Measurements from ENCODE around the gene TAF6.

DNA sequence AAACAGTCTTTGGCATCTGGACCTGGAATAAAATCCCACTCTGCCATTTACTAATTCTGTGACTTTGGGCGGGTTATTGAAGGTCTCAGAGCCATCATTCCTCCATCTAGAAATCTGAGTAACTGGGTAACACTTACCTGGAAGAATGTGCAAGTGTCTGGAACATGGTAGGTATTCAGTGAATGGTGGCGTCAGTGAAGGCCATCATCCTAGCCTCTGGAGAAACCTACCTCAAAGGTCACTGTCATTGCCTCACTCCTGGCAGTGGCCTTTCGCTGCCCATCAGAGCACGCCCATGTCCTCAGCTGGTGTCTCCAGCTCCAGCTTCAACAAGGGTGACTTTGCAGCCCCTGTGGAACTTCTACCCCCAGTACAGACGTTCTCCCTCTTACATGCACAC is 44.7 kb upstream of the TAF6 start:
- TF ChIP-seq POLR2A (conservative IDR thresholded peaks at IDR 0.05) (no peak), KLF13 (tag; IDR thresholded peaks at IDR 0.05; ENCODE audit: borderline replicate concordance, low read depth) (no peak), EZH2 (IDR thresholded peaks at IDR 0.05; ENCODE audit: borderline replicate concordance, low read depth, low read length) (no peak), NR3C1 (CRISPR knock-in tag; IDR thresholded peaks at IDR 0.05) (no peak), HMGXB4 (CRISPR knock-in tag; IDR thresholded peaks at IDR 0.05) (no peak)

All from K562 (cell line).